Measurements from ENCODE around the gene SEPTIN2. TPM values are rescaled to one million over a fixed set of nuclear protein-coding genes. Genes with fewer than 3 reads are reported as not detected.

SEPTIN2 gene
- total RNA-seq, 1 donor from 2014 or later = 366 TPM

DNA sequence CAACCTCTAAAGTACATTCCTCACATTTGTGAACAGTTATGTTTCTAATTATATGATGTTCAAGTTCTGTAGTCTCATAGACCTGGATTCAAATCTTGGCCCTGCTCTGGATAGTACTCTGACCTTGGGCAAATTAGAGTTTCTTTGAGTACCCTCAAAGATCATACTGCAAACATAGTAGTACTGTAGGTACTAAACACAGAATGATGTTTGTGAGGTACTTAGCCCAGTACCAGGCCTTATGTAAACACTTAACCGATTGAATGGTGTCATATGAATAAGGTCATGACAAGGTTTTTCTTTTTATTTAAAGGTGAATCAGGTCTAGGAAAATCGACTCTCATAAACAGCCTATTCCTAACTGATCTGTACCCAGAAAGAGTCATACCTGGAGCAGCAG is 19.1 kb downstream of the SEPTIN2 start:
- no peak for DNase-seq (ENCODE audit: low read depth)
- no peak overlapping the region for H3K4me3 ChIP-seq (ENCODE audit: low read depth, low read length)
- TF ChIP-seq, protein P1, sequence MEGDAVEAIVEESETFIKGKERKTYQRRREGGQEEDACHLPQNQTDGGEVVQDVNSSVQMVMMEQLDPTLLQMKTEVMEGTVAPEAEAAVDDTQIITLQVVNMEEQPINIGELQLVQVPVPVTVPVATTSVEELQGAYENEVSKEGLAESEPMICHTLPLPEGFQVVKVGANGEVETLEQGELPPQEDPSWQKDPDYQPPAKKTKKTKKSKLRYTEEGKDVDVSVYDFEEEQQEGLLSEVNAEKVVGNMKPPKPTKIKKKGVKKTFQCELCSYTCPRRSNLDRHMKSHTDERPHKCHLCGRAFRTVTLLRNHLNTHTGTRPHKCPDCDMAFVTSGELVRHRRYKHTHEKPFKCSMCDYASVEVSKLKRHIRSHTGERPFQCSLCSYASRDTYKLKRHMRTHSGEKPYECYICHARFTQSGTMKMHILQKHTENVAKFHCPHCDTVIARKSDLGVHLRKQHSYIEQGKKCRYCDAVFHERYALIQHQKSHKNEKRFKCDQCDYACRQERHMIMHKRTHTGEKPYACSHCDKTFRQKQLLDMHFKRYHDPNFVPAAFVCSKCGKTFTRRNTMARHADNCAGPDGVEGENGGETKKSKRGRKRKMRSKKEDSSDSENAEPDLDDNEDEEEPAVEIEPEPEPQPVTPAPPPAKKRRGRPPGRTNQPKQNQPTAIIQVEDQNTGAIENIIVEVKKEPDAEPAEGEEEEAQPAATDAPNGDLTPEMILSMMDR (conservative IDR thresholded peaks at IDR 0.05; ENCODE audit: low read depth, low read length) = no peak

DNA sequence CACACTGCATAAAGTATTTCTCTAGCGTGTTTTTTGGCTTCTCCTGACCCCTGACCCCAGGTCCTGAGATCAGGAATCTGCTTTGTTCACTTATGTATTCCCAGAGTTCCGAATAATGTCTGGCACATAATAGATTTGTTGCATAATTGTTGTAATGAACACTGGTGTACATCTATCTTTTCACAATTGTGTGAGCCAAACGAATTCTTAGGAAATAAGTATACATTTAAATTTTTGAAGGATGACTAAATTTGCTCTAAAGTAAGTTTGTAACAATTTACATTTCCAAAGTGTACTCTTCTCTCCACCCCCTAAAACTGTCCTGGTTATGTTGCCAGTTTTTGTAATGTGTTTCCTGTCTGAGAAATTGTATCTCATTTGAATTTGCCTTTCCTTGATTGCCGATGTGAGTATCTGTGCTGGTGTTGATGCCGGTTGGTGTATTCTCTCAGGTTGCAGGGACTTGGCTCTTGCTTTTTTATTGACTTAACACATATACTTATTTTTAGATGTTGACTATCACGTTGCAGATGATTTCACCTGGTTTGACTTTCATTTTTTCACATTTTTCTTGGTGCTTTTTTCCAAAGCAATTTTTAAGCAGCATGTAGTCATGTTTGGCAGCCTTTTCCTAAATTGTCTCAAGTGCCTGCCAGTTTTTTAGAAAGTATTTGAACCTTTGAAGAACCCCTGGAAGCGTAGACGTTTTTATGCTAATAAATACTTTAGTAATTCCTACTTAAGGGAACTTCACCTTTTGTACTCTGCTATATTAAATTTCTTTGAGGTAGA is 24.3 kb downstream of the SEPTIN2 start:
- TF ChIP-seq, protein P1 (conservative IDR thresholded peaks at IDR 0.05; ENCODE audit: low read depth, low read length) = no peak

GRCh38 chr2:241340631-241341163 is 25.0 kb downstream of the SEPTIN2 start:
- no peak for DNase-seq (ENCODE audit: low read depth)
- no peak overlapping the region for H3K4me3 ChIP-seq (ENCODE audit: low read depth, low read length)
- TF ChIP-seq, protein P1 (conservative IDR thresholded peaks at IDR 0.05; ENCODE audit: low read depth, low read length) = no peak

More for the DNA sequence above, 24.3 kb downstream of the SEPTIN2 start:
- DNase-seq (ENCODE audit: low read depth) = no peak
- H3K4me3 ChIP-seq (ENCODE audit: low read depth, low read length) = no peak overlapping the region

- no peak overlapping the region for H3K4me3 ChIP-seq (ENCODE audit: low read depth, low read length)
- TF ChIP-seq, protein P1 (conservative IDR thresholded peaks at IDR 0.05; ENCODE audit: low read depth, low read length) = no peak
- DNase-seq (ENCODE audit: low read depth) = no peak
These were observed 29.4 kb downstream of the SEPTIN2 start for GRCh38 chr2:241344925-241345651.

- TF ChIP-seq, protein P1 (conservative IDR thresholded peaks at IDR 0.05; ENCODE audit: low read depth, low read length) = no peak
- no peak for DNase-seq (ENCODE audit: low read depth)
These were observed 34.2 kb downstream of the SEPTIN2 start for GRCh38 chr2:241349941-241350340.

DNA sequence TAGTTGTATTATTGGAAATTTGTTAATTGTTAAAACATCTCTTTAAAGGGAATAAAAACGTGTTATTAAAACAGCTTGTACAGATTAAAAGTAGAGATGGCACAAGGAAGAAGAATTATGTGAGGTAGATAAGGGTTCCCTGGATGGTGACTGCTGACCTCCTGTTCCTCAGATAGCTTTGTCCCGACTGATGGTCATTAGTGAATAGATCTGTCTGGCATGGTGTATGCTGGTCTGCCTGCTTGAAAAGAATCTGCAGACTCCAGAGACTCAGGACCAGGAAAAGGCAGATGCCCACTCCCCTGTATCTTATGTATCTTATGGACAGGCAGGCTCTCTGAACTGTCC is 34.8 kb downstream of the SEPTIN2 start:
- H3K4me3 ChIP-seq (ENCODE audit: low read depth, low read length) = no peak overlapping the region

More at GRCh38 chr2:241349941-241350340, 34.2 kb downstream of the SEPTIN2 start:
- no peak overlapping the region for H3K4me3 ChIP-seq (ENCODE audit: low read depth, low read length)

More for the DNA sequence above, 34.8 kb downstream of the SEPTIN2 start:
- TF ChIP-seq, protein P1 (conservative IDR thresholded peaks at IDR 0.05; ENCODE audit: low read depth, low read length) = no peak
- DNase-seq (ENCODE audit: low read depth) = no peak

Data from epithelial cell of proximal tubule (primary cell).